GM23338 (cell line): ENCODE results near the gene OSBPL10.

Source experiments
- CREB1 ChIP-seq: fragments of 250-450 bp; sonication (Bioruptor Pico); IDR thresholded peaks from 2 replicates; pipeline ENCODE4 v1.5.0; 2020; ENCODE audit warnings: low read depth, mild to moderate bottlenecking, moderate library complexity
- CTCF ChIP-seq, 2 experiments: fragments of 200-600 bp in 1 of 2; sonication (generic) in 1 of 2; conservative IDR thresholded peaks; 2 replicates each; pipeline versions ENCODE4 v1.5.1 to v1.6.1; 2016 to 2017; ENCODE audit warnings: antibody characterized with exemption in 2 of 2, low read depth in 2 of 2, mild to moderate bottlenecking in 2 of 2, moderate library complexity in 1 of 2
- ETS1 ChIP-seq: IDR thresholded peaks from 2 replicates; pipeline ENCODE4 v1.6.1; 2016; ENCODE audit warnings: antibody characterized with exemption
- EZH2 ChIP-seq: fragments of 200-600 bp; sonication (generic); IDR thresholded peaks from one replicate; pipeline ENCODE4 v1.8.0; 2017; ENCODE audit warnings: antibody characterized with exemption, mild to moderate bottlenecking, low read depth; ENCODE audit not compliant: unreplicated experiment
- EZH2phosphoT487 ChIP-seq: fragments of 200-600 bp; sonication (generic); IDR thresholded peaks from one replicate; pipeline ENCODE4 v1.8.1; 2018; ENCODE audit warnings: antibody characterized with exemption; ENCODE audit not compliant: unreplicated experiment
- JUNB ChIP-seq: IDR thresholded peaks from one replicate; pipeline ENCODE4 v1.6.1; 2016; ENCODE audit warnings: antibody characterized with exemption; ENCODE audit not compliant: unreplicated experiment
- POLR2AphosphoS5 ChIP-seq: IDR thresholded peaks from 2 replicates; pipeline ENCODE4 v1.6.1; 2016; ENCODE audit warnings: antibody characterized with exemption, low read depth
- REST ChIP-seq: IDR thresholded peaks from one replicate; pipeline ENCODE4 v1.6.1; 2018; ENCODE audit warnings: antibody characterized with exemption; ENCODE audit not compliant: unreplicated experiment
- ZNF114 ChIP-seq: fragments of 250-450 bp; sonication (Bioruptor Pico); IDR thresholded peaks from 2 replicates; pipeline ENCODE4 v1.5.0; 2020; ENCODE audit warnings: mild to moderate bottlenecking, moderate library complexity

- TF ChIP-seq CTCF (conservative IDR thresholded peaks at IDR 0.05; ENCODE audit: low read depth in 2 of 2) (peak; percentile 63 to 69), REST (no peak), POLR2AphosphoS5 (no peak), EZH2 (no peak), EZH2phosphoT487 (no peak), ZNF114 (CRISPR knock-in tag) (no peak), ETS1 (no peak), CREB1 (CRISPR knock-in tag) (no peak), JUNB (no peak)
Measured at GRCh38 chr3:31639828-31640227, 341.2 kb downstream of the OSBPL10 start.
